ENCODE measurements around the gene STRIT1. TPM values are rescaled to one million over a fixed set of nuclear protein-coding genes. Genes with fewer than 3 reads are reported as not detected.
A peak's percentile ranks its signal among the peaks of the same experiment; 100 is the strongest.

The STRIT1 gene
- total and polyA plus RNA-seq, 9 of the 15 experiments (the other 6 are each of a cell fraction or from before 2014, with no cell fraction given): not detected

GRCh38 chr3:155316426-155316825 is 22.9 kb upstream of the STRIT1 start:
- Histone ChIP-seq H3K27me3 (ENCODE audit: control insufficient read depth in 2 of 2, insufficient read depth in 2 of 2, low read length in 2 of 2) (no peaks in the 10 kb centered on the region), H3K4me1 (replicated peaks in 1 of 2; ENCODE audit: control insufficient read depth in 2 of 2, insufficient read depth in 2 of 2, low read length in 2 of 2) (no peaks in the 10 kb centered on the region), H3K4me2 (ENCODE audit: insufficient read depth, low read length) (no peak overlapping the region), H3K27ac (ENCODE audit: extremely low read depth, low read depth, low read length) (no peak overlapping the region), H3K79me2 (ENCODE audit: control insufficient read depth, insufficient read depth, low read length) (no peaks in the 10 kb centered on the region), H3K9me3 (replicated peaks; ENCODE audit: control insufficient read depth, insufficient read depth, low read depth, low read length) (no peaks in the 10 kb centered on the region), H3K36me3 (ENCODE audit: control insufficient read depth, insufficient read depth, low read length) (no peaks in the 10 kb centered on the region), H3K9ac (ENCODE audit: insufficient read depth in 1 of 2, low read depth in 2 of 2, low read length in 2 of 2) (no peak overlapping the region), H2AFZ (ENCODE audit: low read depth, low read length) (peak overlapping the region; percentile 48), H4K20me1 (replicated peaks; ENCODE audit: control insufficient read depth, insufficient read depth, low read length) (no peaks in the 10 kb centered on the region), H3K9me1 (ENCODE audit: control insufficient read depth, insufficient read depth, low read length) (no peaks in the 10 kb centered on the region), H3K4me3 (no peak overlapping the region)
- DNase-seq (ENCODE audit: extremely low read depth in 1 of 4, low spot score in 3 of 4): no peak
- CTCF ChIA-PET (ENCODE audit: low intra/inter-chr PET ratio): no interaction called here
- no TSS peak for BruUV-seq (replicated peaks)
- intact Hi-C loops (cut with micrococcal nuclease) (loop anchor here (10.0 kb wide), 1 partner anchor 62 kb away; no protein-coding TSS in a partner anchor), in situ Hi-C loops (cut with MboI) (loop anchor here (10.0 kb wide), 1 partner anchor 552 kb away; no protein-coding TSS in a partner anchor)
- no peak for ATAC-seq
- no peak for FAIRE-seq
- TF ChIP-seq ARID1B (IDR thresholded peaks at IDR 0.05) (no peak), GATAD2A (IDR thresholded peaks at IDR 0.05) (no peak), ZNF764 (CRISPR knock-in tag; IDR thresholded peaks at IDR 0.05; ENCODE audit: low read depth) (no peak), MCM7 (IDR thresholded peaks at IDR 0.05) (no peak), ZBTB7A (IDR thresholded peaks at IDR 0.05; ENCODE audit: borderline replicate concordance, control insufficient read depth, low read depth, low read length) (no peak), PHTF2 (CRISPR knock-in tag; IDR thresholded peaks at IDR 0.05) (no peak), CTCF (IDR thresholded peaks at IDR 0.05 in 2 of 3, conservative IDR thresholded peaks at IDR 0.05 in 1 of 3; ENCODE audit: insufficient read depth in 2 of 3, low read depth in 1 of 3, low read length in 3 of 3) (no peak), MCM5 (IDR thresholded peaks at IDR 0.05; ENCODE audit: low read depth) (no peak), ZNF766 (CRISPR knock-in tag; conservative IDR thresholded peaks at IDR 0.05) (no peak), FUS (optimal IDR thresholded peaks at IDR 0.05; ENCODE audit: low read depth, low read length) (no peak), ZNF639 (CRISPR knock-in tag; conservative IDR thresholded peaks at IDR 0.05 in 1 of 2, IDR thresholded peaks at IDR 0.05 in 1 of 2) (no peak), DDX20 (tag; IDR thresholded peaks at IDR 0.05; ENCODE audit: low read depth) (no peak)
- TF ChIP-seq, protein P1, sequence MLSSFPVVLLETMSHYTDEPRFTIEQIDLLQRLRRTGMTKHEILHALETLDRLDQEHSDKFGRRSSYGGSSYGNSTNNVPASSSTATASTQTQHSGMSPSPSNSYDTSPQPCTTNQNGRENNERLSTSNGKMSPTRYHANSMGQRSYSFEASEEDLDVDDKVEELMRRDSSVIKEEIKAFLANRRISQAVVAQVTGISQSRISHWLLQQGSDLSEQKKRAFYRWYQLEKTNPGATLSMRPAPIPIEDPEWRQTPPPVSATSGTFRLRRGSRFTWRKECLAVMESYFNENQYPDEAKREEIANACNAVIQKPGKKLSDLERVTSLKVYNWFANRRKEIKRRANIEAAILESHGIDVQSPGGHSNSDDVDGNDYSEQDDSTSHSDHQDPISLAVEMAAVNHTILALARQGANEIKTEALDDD (IDR thresholded peaks at IDR 0.05): no peak
- POLR2A ChIA-PET: no interaction called here
